Skeletal muscle satellite cell (primary cell): ENCODE measurements around the gene CTLA4. TPM values are rescaled to one million over a fixed set of nuclear protein-coding genes. Genes with fewer than 3 reads are reported as not detected.

Experiments used
- H3K27me3 ChIP-seq: 2 replicates; pipeline ENCODE4 v1.7.0; 2013; ENCODE audit warnings: low read length; ENCODE audit not compliant: control insufficient read depth, insufficient read depth
- H3K36me3 ChIP-seq: 2 replicates; pipeline ENCODE4 v1.7.0; 2013; ENCODE audit warnings: mild to moderate bottlenecking, control low read depth, low read length; ENCODE audit not compliant: insufficient read depth
- H3K4me1 ChIP-seq: 2 replicates; pipeline ENCODE4 v1.7.0; 2013; ENCODE audit warnings: low read length; ENCODE audit not compliant: control insufficient read depth, insufficient read depth
- H3K4me2 ChIP-seq: 2 replicates; pipeline ENCODE4 v1.7.0; 2013; ENCODE audit warnings: mild to moderate bottlenecking, low read length
- H3K4me3 ChIP-seq: 2 replicates; pipeline ENCODE4 v1.7.0; 2013; ENCODE audit warnings: low read length
- H3K9ac ChIP-seq: 2 replicates; pipeline ENCODE4 v1.7.0; 2013; ENCODE audit warnings: mild to moderate bottlenecking, low read depth, low read length, moderate library complexity
- H3K9me3 ChIP-seq: replicated peaks from 2 replicates; pipeline ENCODE4 v1.7.0; 2013; ENCODE audit warnings: mild to moderate bottlenecking, control low read depth, low read length
- total RNA-seq: library from RNA; depleted of rRNA; stranded (reverse); fragments of >200 nt; gene quantifications from 2 replicates; pipeline ENCODE4 v1.2.3, GENCODE V29; 2012; rRNA removed

The CTLA4 gene
- total RNA-seq = not detected in 2 replicates

GRCh38 chr2:203867561-203868200 lies at the start of gene CTLA4:
Gene CTLA4, plus strand, starts transcription at chr2:203867771. Its CDS starts 172 bp downstream, at chr2:203867943.
- no peaks in the 10 kb centered on the region for H3K36me3 ChIP-seq
- peaks cover 45% of the 10 kb centered on the region for H3K27me3 ChIP-seq
- no peak within 1 kb of the TSS for H3K4me2 ChIP-seq
- no peaks in the 10 kb centered on the region for H3K9me3 ChIP-seq
- no peak within 1 kb of the TSS for H3K9ac ChIP-seq
- no peak within 1 kb of the TSS for H3K4me3 ChIP-seq
- no peaks in the 10 kb centered on the region for H3K4me1 ChIP-seq

GRCh38 chr2:203818656-203819055 lies 48.9 kb upstream of the CTLA4 start:
- Histone ChIP-seq H3K4me2 (no peak overlapping the region), H3K4me3 (no peak overlapping the region), H3K36me3 (no peaks in the 10 kb centered on the region), H3K9ac (no peak overlapping the region), H3K27me3 (no peaks in the 10 kb centered on the region), H3K9me3 (no peaks in the 10 kb centered on the region), H3K4me1 (peaks cover 22% of the 10 kb centered on the region)

DNA sequence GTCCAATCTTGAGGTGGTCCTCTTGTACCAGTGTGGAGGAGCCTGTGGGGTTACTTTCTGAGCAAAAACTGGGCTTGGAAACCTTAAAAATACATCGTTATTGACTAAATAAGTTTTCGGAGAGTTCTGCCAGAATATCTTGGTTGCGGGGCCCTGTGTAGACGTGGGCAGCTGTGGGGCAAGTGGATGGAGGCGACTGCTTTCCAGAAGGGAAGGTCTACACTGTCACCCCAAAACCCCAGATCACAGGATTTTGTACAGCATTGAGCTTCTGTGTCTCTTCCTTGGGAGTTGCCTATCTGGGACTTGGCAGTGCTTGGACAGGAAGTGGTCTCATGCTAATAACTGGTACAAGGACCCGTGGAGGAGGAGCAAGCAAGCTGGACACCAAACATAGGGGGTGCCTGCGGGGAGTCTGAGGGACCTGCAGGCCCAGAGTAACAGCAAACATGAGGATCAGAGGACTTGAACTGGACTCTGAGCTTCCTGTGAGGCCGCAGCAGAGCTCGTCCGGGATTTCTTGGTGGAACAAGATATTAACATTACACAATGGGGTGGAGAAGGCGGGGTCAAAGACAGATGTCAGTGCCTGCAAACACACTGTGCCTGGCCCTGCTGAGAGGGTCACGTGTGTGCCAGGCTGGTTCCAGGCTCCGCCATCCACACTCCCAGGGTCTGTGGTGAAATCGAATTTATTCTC lies 48.0 kb upstream of the CTLA4 start:
- Histone ChIP-seq H3K9me3 (no peaks in the 10 kb centered on the region), H3K9ac (no peak overlapping the region), H3K36me3 (no peaks in the 10 kb centered on the region), H3K4me3 (no peak overlapping the region), H3K4me1 (peaks cover 22% of the 10 kb centered on the region), H3K27me3 (no peaks in the 10 kb centered on the region), H3K4me2 (peak overlapping the region; percentile 39)

GRCh38 chr2:203820969-203821368 lies 46.6 kb upstream of the CTLA4 start:
- Histone ChIP-seq H3K27me3 (no peaks in the 10 kb centered on the region), H3K4me3 (no peak overlapping the region), H3K4me1 (peaks cover 9% of the 10 kb centered on the region), H3K9me3 (no peaks in the 10 kb centered on the region), H3K9ac (no peak overlapping the region), H3K36me3 (no peaks in the 10 kb centered on the region), H3K4me2 (no peak overlapping the region)

GRCh38 chr2:203822240-203822639 lies 45.3 kb upstream of the CTLA4 start:
- Histone ChIP-seq H3K4me3 (no peak overlapping the region), H3K36me3 (no peaks in the 10 kb centered on the region), H3K4me1 (peaks cover 9% of the 10 kb centered on the region), H3K9me3 (no peaks in the 10 kb centered on the region), H3K9ac (no peak overlapping the region), H3K4me2 (no peak overlapping the region), H3K27me3 (no peaks in the 10 kb centered on the region)

DNA sequence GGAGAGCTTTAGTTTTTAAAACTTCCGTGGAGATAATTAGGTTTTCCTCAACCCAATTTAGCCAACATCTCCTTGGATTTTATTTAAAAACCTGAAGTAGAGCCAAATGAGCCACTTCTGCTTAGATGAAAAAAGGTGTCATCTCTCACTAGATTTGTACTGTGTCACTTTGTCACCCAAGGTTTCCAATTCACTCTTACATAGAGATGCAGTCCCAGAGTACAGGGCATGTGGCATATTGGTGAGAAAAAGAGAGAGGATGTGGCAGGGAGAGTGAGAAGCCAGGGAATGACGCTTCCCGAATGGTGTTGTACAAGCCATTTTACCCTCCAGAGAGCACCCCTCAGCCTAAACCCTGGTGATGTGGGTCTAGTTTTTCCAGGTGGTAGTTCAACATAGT lies 44.4 kb upstream of the CTLA4 start:
- H3K27me3 ChIP-seq = no peaks in the 10 kb centered on the region
- no peak overlapping the region for H3K4me3 ChIP-seq
- peaks cover 9% of the 10 kb centered on the region for H3K4me1 ChIP-seq
- H3K9me3 ChIP-seq = no peaks in the 10 kb centered on the region
- H3K9ac ChIP-seq = no peak overlapping the region
- no peak overlapping the region for H3K4me2 ChIP-seq
- no peaks in the 10 kb centered on the region for H3K36me3 ChIP-seq

DNA sequence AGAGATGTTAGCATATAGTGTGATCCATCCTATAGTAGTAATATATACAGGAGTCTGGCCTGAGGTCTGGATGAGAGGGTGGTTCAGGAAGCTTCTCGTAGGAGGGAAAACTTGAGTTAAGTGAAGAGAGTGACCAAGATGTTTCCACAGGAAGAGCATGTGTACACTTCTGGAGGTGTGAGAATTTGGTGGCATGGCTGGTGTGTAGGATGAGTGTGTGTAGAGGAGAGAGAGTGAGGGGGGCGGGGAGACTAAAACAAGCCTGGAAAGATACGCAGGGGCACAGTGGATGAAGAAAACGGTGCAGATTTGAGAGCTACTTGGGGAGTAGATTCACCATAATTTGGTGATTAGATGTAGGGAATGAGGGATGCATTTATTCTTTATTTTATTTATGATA lies 43.5 kb upstream of the CTLA4 start:
- Histone ChIP-seq H3K9ac (no peak overlapping the region), H3K27me3 (no peaks in the 10 kb centered on the region), H3K36me3 (no peaks in the 10 kb centered on the region), H3K9me3 (no peaks in the 10 kb centered on the region), H3K4me1 (peaks cover 9% of the 10 kb centered on the region), H3K4me2 (no peak overlapping the region), H3K4me3 (no peak overlapping the region)

DNA sequence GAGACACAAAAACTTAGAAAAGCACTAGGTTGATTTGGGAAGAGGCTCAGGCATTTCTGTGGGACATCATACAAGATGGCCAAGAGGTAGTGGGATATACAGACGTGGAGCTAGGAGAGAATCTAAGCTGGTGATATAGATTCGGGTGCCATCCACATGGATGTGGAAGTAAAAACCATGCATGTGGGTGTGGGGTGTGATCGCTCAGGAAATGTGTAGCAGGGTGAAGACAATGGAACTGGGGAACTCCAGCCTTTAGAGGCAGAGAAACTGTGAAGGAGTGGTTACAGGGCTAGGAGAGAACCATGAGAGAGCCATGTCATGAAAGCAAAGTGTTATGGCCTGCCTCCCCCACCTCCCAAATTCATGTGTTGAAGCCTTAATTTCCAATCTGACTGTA lies 43.0 kb upstream of the CTLA4 start:
- Histone ChIP-seq H3K36me3 (no peaks in the 10 kb centered on the region), H3K27me3 (no peaks in the 10 kb centered on the region), H3K4me3 (no peak overlapping the region), H3K9me3 (no peaks in the 10 kb centered on the region), H3K4me1 (peaks cover 5% of the 10 kb centered on the region), H3K4me2 (no peak overlapping the region), H3K9ac (no peak overlapping the region)

GRCh38 chr2:203826704-203827103 lies 40.9 kb upstream of the CTLA4 start:
- H3K9me3 ChIP-seq = no peaks in the 10 kb centered on the region
- H3K27me3 ChIP-seq = no peaks in the 10 kb centered on the region
- no peak overlapping the region for H3K9ac ChIP-seq
- H3K4me2 ChIP-seq = no peak overlapping the region
- no peaks in the 10 kb centered on the region for H3K36me3 ChIP-seq
- H3K4me1 ChIP-seq = no peaks in the 10 kb centered on the region
- no peak overlapping the region for H3K4me3 ChIP-seq

DNA sequence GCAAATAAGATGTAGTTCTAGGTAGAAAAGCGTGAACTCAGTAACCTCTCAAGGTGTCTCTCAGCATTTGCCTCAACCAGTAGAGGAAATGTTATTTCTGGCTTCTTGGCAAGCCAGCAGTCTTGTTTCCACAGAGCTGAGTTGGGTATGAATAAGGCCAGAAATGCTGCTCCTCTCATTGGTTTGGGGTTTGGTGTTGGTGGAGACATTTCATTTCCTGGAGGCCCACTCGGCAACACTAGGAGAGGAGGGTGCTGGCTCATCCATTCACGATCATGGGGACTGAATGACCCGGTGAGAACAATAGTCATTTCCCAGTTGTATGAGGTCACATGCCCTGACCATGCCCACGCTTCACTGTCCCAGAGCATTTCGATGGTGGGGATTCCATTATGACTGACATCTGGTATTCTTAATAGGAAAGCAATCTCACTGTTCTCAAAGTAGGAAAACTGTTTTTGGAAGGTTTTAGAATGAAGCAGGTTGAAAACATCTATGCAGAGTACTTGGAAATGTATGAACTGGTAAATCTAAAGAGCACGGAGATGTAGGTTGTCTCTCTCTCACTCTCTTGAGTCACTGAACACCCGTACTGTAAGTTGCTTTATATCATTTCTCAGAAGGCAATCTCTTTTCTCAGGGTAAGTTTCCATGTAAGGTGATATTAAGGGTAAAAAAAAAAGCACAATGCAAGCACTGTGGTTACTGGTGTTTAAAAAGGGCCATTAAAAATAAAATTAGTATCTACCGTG lies 37.1 kb upstream of the CTLA4 start:
- Histone ChIP-seq H3K27me3 (no peaks in the 10 kb centered on the region), H3K4me2 (no peak overlapping the region), H3K4me1 (no peaks in the 10 kb centered on the region), H3K9me3 (no peaks in the 10 kb centered on the region), H3K4me3 (no peak overlapping the region), H3K36me3 (no peaks in the 10 kb centered on the region), H3K9ac (no peak overlapping the region)

DNA sequence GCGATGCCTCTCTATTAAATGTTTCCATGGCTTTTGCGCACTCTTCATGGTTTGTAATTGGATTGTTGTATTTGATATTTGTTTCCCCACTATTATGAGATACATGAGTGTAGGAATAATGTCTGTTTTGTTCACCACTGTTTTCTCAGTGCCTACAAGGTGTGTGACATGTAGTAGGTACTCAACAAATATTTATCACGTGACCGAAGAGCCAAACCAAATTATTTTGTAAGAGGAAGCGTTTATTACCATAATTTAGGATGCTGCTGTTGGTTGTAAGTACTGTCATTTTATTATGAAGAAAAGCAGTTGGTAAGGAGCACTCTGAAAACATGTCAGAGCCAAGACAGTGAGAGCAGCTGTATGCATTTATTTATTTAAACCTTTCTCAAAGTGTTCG lies 32.2 kb upstream of the CTLA4 start:
- no peak overlapping the region for H3K9ac ChIP-seq
- no peak overlapping the region for H3K4me2 ChIP-seq
- no peak overlapping the region for H3K4me3 ChIP-seq
- H3K27me3 ChIP-seq = peaks cover 15% of the 10 kb centered on the region
- no peaks in the 10 kb centered on the region for H3K9me3 ChIP-seq
- H3K4me1 ChIP-seq = no peaks in the 10 kb centered on the region
- no peaks in the 10 kb centered on the region for H3K36me3 ChIP-seq
